Kidney epithelial cell (primary cell): ENCODE measurements around the gene CERS5. TPM values are rescaled to one million over a fixed set of nuclear protein-coding genes. Genes with fewer than 3 reads are reported as not detected.

ENCODE experiments used
- DNase-seq: peaks from one replicate; pipeline ENCODE4 v3.0.0-alpha.2; 2010; ENCODE audit warnings: low read depth
- H3K27me3 ChIP-seq: 2 replicates; pipeline ENCODE4 v1.6.0; 2011; ENCODE audit warnings: low read length; ENCODE audit not compliant: control insufficient read depth, insufficient read depth
- H3K36me3 ChIP-seq: 2 replicates; pipeline ENCODE4 v1.5.1; 2011; ENCODE audit warnings: low read length; ENCODE audit not compliant: control insufficient read depth, insufficient read depth
- H3K4me3 ChIP-seq: 2 replicates; pipeline ENCODE4 v1.5.1; 2011; ENCODE audit warnings: low read depth, mild to moderate bottlenecking, control low read depth, low read length
- total RNA-seq: library from RNA; depleted of rRNA; stranded (reverse); fragments of >200 nt; gene quantifications from 2 replicates; pipeline ENCODE4 v1.2.3, GENCODE V29; 2015
- TF ChIP-seq, protein P1 (sequence below): IDR thresholded peaks from 2 replicates; pipeline ENCODE4 v1.5.1; 2011; ENCODE audit warnings: mild to moderate bottlenecking, moderate library complexity, low read length, control low read depth, inconsistent platforms; ENCODE audit not compliant: insufficient read depth, poor library complexity, severe bottlenecking

CERS5 gene
- total RNA-seq, 1 donor from 2014 or later, result 40.9 TPM

DNA sequence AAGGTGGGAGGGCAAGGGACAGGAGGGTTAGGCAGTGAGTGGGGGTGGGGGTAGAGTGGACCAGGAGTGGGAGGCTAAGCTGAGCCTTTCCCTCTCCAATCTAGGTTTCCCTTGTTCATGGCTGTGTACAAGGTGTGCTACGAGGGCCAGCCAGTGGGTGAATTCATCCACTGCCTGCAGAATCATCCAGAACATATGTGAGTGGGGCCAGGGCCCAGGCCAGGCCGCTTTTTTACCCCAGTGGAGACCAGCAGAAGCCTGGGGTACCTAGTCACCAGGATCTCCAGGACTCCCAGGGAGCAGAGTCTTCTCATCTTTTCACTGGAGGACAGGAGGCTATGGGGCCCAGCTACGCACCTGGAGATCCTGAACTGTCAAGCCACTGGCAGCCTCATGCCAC lies 57.9 kb downstream of the CERS5 start:
- Histone ChIP-seq H3K27me3 (peaks cover 3% of the 10 kb centered on the region), H3K4me3 (no peak overlapping the region), H3K36me3 (no peaks in the 10 kb centered on the region)
- DNase-seq, result no peak
- TF ChIP-seq, protein P1, sequence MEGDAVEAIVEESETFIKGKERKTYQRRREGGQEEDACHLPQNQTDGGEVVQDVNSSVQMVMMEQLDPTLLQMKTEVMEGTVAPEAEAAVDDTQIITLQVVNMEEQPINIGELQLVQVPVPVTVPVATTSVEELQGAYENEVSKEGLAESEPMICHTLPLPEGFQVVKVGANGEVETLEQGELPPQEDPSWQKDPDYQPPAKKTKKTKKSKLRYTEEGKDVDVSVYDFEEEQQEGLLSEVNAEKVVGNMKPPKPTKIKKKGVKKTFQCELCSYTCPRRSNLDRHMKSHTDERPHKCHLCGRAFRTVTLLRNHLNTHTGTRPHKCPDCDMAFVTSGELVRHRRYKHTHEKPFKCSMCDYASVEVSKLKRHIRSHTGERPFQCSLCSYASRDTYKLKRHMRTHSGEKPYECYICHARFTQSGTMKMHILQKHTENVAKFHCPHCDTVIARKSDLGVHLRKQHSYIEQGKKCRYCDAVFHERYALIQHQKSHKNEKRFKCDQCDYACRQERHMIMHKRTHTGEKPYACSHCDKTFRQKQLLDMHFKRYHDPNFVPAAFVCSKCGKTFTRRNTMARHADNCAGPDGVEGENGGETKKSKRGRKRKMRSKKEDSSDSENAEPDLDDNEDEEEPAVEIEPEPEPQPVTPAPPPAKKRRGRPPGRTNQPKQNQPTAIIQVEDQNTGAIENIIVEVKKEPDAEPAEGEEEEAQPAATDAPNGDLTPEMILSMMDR, result no peak

DNA sequence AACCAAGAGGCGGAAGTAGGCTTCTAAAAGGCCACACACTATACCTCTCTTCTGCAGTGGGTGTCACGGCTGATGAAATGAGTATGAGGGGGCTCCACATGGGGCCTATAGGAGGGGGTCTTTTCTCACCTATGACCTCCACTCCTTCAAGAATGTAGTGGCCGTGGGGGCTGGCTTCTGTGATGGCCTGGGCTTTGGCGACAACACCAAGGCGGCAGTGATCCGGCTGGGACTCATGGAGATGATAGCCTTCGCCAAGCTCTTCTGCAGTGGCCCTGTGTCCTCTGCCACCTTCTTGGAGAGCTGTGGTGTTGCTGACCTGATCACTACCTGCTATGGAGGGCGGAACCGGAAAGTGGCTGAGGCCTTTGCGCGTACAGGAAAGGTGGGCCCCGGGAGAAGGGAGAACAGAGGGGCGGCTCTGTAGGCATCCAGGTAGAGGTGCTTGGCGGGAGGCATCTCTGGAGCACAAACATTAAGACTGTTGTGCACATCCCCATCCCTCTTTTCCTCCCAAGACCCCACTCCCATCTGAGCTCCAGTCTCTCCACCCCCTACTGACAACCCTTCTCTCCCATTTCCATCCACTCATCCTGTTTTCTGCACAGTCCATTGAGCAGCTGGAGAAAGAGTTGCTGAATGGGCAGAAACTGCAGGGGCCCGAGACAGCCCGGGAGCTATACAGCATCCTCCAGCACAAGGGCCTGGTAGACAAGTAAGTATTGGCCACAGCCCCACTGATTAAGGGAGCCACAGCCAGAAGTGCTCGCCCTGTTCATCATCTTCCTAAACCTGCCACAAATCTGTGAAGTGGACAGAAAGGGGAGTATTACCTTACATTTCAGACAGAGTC lies 59.5 kb downstream of the CERS5 start:
- no peak overlapping the region for H3K4me3 ChIP-seq
- DNase-seq, result no peak
- peaks cover 3% of the 10 kb centered on the region for H3K27me3 ChIP-seq
- H3K36me3 ChIP-seq, result no peaks in the 10 kb centered on the region
- TF ChIP-seq, protein P1, result no peak

DNA sequence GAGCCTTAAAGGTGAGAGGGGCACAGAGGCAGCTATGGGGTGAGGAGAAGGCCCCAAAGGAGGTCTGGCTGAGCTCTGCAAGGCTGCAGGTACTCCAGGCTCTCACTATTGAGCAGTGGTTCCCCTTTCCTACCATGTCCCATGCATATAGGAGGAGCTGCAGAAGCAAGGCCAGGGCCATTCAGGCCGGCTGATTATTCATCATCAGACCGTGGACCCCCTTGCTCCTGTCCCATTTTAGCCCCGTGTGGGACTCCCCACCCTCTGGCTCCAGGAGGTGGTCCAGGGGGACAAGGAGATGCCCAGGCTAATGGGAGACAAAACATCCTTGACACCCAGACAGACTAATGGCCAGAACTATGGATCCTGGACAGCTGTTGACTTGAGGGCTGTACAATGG lies 60.3 kb downstream of the CERS5 start:
- Histone ChIP-seq H3K4me3 (no peak overlapping the region), H3K36me3 (no peaks in the 10 kb centered on the region), H3K27me3 (peaks cover 3% of the 10 kb centered on the region)
- DNase-seq, result no peak
- TF ChIP-seq, protein P1, result no peak

DNA sequence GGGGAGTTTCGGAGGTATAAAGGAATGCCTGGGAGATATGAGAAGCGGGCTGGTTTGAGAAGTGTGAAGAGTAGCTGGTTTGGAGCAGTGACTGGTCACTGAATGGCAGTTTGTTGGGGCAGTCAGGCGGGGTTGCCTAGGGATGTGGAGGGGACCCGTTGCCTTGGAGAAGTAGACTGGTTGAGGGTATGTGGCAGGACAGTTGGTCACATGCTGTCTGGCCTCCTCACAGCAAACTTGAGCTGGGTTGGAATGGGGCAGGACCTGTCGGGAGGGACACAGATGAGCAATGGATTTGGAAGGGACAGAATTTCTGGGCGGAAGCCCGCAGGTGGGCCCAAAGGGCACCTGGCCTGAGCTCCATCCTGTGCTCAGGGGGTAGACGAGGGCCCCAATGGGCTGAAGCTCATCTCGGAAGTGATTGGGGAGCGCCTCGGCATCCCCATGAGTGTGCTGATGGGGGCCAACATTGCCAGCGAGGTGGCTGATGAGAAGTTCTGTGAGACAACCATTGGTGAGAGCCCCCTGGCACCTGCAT lies 61.2 kb downstream of the CERS5 start:
- no peaks in the 10 kb centered on the region for H3K36me3 ChIP-seq
- no peak for DNase-seq

DNA sequence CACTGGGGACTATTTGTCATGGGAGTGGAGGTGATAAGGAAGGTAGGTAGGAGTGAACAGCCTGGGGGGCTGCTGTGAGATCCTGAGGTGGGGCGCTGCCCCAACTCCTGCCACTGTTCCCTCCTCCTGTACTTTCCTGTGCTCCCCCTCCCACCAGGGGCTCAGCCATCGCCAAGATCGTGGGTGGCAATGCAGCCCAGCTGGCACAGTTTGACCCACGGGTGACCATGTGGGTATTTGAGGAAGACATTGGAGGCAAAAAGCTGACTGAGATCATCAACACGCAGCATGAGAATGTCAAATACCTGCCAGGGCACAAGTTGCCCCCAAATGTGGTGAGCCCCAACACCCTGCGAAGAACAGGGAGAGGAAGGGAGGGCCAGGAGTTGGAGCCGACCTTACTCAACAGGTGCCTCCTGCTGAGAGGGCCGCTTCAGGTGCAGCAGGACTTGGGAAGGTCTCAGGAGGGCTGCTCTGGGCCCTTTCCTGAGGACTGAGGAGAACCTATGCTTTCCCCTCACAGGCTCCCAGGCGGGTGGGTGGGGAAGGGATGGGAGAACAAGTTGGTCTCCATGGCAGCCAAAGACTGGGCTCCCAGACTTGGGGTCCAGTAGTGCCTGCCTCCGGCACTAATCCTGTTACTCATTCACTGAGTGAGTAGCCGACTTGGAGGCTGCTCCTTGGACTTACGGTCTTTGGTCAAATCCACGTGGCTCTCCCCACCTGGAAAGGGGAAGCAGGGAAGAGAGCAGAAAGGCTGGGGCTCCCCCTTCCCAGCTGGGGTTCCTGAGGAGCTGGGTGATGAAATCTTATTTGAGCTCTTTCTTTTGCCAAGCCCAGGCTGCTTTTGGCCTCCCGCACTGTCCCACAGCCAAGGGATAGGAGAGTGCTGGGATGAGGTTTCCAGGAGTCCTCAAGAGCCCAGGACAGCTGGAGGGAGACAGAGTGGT lies 62.5 kb downstream of the CERS5 start:
- no peak for DNase-seq
- no peaks in the 10 kb centered on the region for H3K36me3 ChIP-seq
- no peak overlapping the region for H3K4me3 ChIP-seq
- TF ChIP-seq, protein P1, result no peak
- peaks cover 3% of the 10 kb centered on the region for H3K27me3 ChIP-seq

More for the DNA sequence above, 61.2 kb downstream of the CERS5 start:
- TF ChIP-seq, protein P1, result no peak
- Histone ChIP-seq H3K27me3 (peaks cover 3% of the 10 kb centered on the region), H3K4me3 (no peak overlapping the region)
